T-helper 1 cell (primary cell): ENCODE results near the gene SGCD.
A peak's percentile ranks its signal among the peaks of the same experiment; 100 is the strongest.

ENCODE experiments used
- DNase-seq, 5 donors: peaks; one replicate each; pipeline ENCODE4 v3.0.0-alpha.2; 2012 to 2020

The SGCD gene

GRCh38 chr5:156706631-156707030 is 379.7 kb downstream of the SGCD start:
- DNase-seq, result no peak

DNA sequence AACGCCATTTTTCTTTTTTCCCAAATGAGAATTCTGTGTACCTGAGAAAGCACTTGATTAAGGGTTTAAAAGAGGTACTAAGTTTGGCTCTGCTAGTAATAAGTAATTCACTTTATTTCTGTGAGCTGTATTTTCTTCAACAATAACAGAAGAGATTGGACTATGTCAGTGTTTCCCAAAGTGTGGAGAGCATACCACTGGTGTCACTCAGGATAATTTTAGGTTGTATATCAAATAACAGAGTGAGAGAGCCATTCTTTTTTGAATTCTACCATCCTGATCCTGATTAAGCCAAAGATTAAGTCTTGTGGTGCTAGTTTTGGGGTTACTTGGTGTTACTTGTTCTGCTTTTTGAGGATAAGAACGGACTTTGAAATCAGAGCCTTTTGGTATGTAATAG is 380.8 kb downstream of the SGCD start:
- DNase-seq, result no peak

GRCh38 chr5:156715287-156715686 is 388.3 kb downstream of the SGCD start:
- no peak for DNase-seq

GRCh38 chr5:156716591-156717380 is 389.8 kb downstream of the SGCD start:
- DNase-seq, result no peak

DNA sequence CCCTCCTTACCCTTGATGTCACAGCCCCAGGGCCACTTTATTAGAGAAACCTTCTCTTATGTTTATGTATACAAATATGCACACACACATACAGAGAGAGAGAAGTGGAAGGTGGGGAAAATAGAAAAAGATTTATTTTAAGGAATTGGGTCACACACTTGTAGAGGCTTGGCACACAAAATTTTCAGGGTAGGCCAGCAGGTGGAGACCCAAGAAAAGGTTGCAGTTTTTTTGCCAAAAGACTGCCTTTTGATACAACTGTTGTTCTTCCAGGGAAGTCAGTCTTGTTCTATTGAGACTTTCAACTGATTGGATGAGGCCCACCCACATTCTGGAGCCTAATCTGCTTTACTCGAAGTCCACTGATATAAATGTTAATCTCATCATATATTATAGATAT is 392.0 kb downstream of the SGCD start:
- no peak for DNase-seq

- DNase-seq, result no peak
These were observed 395.4 kb downstream of the SGCD start for GRCh38 chr5:156722358-156722757.

GRCh38 chr5:156735477-156735876 is 408.5 kb downstream of the SGCD start:
- no peak for DNase-seq

DNA sequence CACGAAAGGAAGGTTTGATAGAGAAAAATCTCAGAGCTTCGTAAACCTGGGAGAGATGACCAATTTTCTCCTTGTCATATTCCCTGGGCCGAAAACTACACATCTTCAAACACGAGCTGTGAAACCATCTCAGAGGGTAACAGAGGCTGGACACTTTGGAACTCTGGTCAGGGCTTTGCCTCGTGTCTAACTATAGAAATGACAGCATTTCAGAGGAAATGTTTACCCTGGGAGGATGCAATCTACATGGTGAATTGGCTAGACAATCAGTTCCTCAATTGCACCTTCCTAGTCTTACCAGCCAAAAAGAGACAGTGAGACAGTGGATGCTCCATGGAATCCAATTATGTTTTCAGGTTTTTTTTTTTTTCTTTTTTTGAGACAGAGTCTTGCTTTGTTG is 414.6 kb downstream of the SGCD start:
- no peak for DNase-seq

GRCh38 chr5:156753846-156754245 is 426.9 kb downstream of the SGCD start:
- peak in 1 of 5 donors; percentile 59 for DNase-seq

- no peak for DNase-seq
These were observed 428.6 kb downstream of the SGCD start for GRCh38 chr5:156755421-156756087.

DNA sequence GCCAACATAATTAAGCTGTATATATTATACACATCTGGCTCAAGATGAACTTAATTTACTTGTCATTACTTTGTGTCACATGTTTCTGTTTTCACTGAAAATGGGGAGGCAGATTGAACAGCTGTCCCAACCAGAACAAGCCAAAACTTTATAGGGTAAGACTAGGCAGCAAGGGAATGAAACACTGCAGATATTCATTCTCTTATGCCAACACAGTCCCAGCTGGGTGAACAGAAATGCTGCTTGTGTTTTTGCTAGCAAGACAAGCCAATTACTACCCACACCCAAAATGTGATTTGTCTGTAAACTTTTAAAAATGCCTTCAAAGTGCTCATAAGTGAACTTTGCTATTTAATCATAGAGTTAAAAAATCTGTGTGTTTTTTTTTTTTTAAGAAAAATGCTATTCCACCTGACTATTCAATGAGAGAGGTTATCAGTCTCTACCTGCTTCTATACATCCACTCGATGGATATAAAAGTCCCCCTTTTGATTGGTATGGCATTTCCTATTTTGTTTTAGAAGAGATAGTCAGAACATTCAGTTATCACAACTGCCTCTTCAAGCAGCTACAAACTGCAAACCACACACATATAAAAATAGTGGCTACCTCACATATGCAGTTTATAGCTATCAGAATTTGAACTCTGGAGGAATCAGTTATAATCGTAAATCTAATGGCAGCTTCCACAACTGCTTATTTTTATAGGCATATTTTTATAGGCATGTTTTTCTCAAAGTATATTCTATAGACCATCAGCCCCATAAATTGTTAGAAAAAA is 431.2 kb downstream of the SGCD start:
- DNase-seq, result no peak

GRCh38 chr5:156759156-156759555 is 432.2 kb downstream of the SGCD start:
- DNase-seq, result no peak

DNA sequence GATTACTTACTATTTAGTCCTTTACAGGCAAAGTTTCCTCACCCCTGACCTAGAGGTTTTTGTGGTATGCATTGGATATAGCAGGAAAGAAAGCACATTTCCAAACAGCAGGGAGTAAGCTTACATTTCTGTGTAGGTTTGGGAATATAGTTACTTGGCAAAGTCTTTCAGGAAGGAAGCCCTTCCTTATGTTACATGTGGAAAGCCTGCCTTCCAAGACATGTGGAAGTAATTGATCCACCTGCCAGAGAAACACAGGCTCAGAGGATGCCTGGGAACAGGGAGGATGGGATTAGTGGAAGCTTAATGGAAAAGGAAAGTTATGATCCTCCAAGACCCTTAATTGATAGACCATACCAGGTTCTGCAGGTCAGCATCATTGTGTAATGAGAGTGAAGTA is 435.8 kb downstream of the SGCD start:
- no peak for DNase-seq

DNA sequence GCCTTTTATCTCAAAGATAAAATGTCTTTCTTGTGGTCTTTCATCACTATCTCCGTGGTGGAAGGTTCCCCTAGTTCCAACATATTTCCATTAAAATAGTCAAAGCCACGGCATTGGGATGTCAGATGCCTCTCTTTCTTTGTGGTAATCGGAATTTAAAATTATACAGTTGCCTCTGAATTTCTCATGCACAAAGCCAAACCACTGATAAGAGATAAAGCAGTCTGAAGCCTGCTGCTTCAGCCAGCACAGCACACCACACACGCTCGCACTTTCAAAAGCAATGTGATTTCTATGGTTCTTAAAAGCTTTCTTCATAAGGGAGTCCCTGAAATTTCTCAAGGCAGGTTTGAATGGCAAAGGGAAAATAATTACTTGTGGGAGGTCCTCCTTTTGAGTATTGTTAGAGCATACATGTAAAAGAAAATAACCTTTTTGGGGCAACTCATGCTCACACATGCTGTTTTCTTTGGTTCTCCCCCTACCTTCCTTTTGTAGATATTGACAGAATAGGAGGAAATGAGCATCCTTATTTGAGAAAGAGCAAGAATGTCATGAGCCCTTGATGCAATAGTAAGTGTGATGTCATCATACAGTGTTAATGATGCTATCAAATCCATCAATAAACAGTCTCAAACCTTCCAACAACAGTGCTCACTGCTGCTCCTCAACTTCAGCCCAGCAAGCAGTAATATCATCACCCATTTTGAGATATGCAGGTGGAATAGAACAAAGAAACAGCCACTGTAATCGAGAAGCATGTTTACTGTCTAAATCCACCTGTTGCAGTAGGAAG is 437.4 kb downstream of the SGCD start:
- DNase-seq, result no peak

DNA sequence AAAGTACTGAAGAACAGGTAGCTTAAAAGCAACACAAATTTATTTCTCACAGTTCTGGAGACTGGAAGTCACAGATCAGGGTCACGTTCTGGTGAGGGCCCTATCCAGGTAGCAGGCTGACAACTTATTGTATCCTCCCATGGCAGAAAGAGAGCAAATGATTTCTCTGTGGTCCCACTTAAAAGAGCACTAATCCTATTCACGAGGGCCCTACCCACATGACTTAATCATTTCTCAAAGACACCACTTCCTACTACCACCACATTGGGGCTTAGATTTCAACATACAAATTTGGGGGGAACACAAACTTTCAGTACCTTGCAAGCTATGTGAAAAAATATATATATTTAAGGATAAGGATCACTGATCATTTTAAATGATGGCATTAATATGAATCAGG is 447.3 kb downstream of the SGCD start:
- DNase-seq, result no peak

DNA sequence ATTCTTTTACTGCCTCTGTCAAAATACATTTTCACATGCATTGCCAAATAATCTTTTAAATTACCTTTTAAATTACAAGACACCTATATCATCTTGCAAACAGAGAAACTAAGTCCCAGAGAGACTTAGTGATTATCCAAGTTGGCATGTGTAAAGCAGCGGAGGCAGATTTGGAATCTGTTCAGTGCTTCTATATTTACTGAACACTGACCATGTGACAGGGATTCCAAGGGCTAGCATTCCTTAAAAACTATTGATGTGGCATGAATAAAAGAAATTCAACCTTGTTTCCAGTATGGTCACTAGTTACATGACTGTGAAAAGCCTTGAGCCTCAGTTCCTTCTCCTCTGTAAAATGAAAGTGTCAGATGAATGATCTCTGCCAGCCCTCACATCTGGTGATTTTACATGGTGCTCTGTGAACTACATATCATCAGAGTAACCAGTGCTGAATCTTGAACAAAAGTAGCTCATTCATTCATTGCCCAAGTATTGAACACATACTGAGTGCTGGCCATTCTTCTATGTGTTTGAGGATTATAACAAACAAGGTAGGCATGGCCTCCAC is 451.3 kb downstream of the SGCD start:
- DNase-seq, result peak in 1 of 5 donors; percentile 7

- DNase-seq, result peak in 1 of 5 donors; percentile 32
These were observed 451.8 kb downstream of the SGCD start for GRCh38 chr5:156778752-156779151.

DNA sequence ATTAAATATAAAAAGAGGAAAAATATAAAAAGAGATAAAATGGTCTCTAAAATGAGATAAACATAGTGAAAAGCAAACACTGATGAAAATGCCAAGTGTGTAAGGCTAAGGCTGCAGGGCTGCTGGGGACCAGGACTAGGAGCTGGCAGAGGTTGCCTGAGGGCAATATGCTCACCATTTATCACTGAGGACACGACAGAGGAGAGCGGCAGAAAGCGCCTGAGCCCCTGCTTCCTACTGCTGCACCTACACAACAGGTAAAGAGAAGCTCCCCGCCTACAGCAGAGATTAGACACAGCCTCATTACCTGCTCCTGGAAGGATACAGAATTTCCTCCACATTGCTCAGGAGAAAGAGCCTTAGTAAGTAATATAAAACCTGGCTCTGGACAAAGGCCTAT is 452.5 kb downstream of the SGCD start:
- no peak for DNase-seq

- no peak for DNase-seq
These were observed 456.1 kb downstream of the SGCD start for GRCh38 chr5:156783092-156783491.

DNA sequence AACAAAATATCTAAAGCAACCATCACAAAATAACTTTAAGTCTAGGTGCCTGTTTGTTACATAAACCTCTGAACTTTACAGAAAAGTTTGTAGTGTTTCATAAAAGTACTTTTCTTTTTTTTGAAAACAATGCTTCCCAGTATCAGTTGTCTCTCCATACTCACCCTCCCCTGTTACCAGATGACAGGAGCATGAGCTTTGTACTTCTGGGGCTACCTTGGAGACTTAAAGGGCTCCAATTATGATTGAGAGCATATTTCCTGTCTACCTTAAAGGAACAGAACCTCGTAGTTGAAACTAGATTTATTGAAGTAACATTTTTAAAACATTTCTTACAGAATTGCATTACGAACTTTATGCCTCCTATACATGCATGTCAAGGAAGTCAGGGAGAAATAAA is 467.7 kb downstream of the SGCD start:
- DNase-seq, result no peak

GRCh38 chr5:156798201-156798600 is 471.2 kb downstream of the SGCD start:
- DNase-seq, result no peak

- DNase-seq, result no peak
These were observed 472.2 kb downstream of the SGCD start for GRCh38 chr5:156799171-156799570.
